H1 (cell line): Measurements from ENCODE around the gene MSTN. TPM values are rescaled to one million over a fixed set of nuclear protein-coding genes. Genes with fewer than 3 reads are reported as not detected.

Experiments used
- CTBP2 ChIP-seq: IDR thresholded peaks from 2 replicates; pipeline ENCODE4 v1.7.0; 2011; ENCODE audit warnings: borderline replicate concordance, mild to moderate bottlenecking, moderate library complexity, mixed read lengths, low read length; ENCODE audit not compliant: insufficient read depth, insufficient read length
- JUND ChIP-seq: IDR thresholded peaks from 2 replicates; pipeline ENCODE4 v1.6.1; 2011; ENCODE audit warnings: mild to moderate bottlenecking, improper control_type of control experiment, low read length
- TAF1 ChIP-seq: IDR thresholded peaks from 2 replicates; pipeline ENCODE4 v1.6.1; 2011; ENCODE audit warnings: mild to moderate bottlenecking, low read depth, low read length
- ZNF274 ChIP-seq: IDR thresholded peaks from 2 replicates; pipeline ENCODE4 v1.7.0; 2012; ENCODE audit warnings: low read length, borderline replicate concordance; ENCODE audit errors: extremely low read depth
- polyA plus RNA-seq, 7 experiments: library from polyadenylated mRNA; depleted of rRNA in 3 of 7; stranded (reverse) in 5 of 7; unstranded in 2 of 7; fragments of >200 nt in 5 of 7; fragments of 200-250 nt in 2 of 7; gene quantifications; 1 replicate in 5 of 7; 2 replicates in 1 of 7; 4 replicates in 1 of 7; pipeline versions ENCODE4 v1.2.1 to v1.2.3, GENCODE V29; 2011 to 2013; ENCODE audit warnings: missing spikeins in 2 of 7, mixed read lengths in 2 of 7
- total RNA-seq: library from RNA; stranded (reverse); fragmentation: NEBNext Ultra II Directional; extraction: Animal tissue kit (Norgen Biotek cat#: 25700); gene quantifications from 2 replicates; pipeline ENCODE4 v1.2.1, GENCODE V29; 2021
- TF ChIP-seq, protein P1 (sequence below): IDR thresholded peaks from 2 replicates; pipeline ENCODE4 v1.6.1; 2011; ENCODE audit warnings: low read length, improper control_type of control experiment
- TF ChIP-seq, protein P2 (sequence below): IDR thresholded peaks from 2 replicates; pipeline ENCODE4 v1.6.1; 2012; ENCODE audit warnings: inconsistent platforms

The MSTN gene
- total and polyA plus RNA-seq, 2 of the 8 experiments (the other 6 are each of a cell fraction or from before 2014, with no cell fraction given): not detected

DNA sequence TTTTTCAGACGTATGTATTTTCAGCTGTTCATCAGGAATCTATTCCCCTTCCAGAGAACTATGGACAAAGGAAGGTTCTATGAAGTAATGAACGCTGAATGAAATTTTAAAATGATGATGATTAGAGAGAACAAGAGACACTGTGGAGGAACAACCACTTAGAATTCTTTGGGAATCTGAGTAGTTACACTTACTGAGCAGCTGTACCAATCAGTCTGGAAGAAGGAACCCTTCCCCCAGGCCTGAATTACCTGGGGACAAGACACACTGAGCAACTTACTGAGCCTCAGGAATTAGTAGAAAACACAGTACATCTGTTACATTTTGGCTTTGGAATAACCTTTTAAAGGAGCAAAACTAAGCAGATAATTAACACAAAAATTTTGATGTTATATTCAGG lies 1.9 kb downstream of the MSTN start (continued):
- no peak for TF ChIP-seq CTBP2
- TF ChIP-seq, protein P1, sequence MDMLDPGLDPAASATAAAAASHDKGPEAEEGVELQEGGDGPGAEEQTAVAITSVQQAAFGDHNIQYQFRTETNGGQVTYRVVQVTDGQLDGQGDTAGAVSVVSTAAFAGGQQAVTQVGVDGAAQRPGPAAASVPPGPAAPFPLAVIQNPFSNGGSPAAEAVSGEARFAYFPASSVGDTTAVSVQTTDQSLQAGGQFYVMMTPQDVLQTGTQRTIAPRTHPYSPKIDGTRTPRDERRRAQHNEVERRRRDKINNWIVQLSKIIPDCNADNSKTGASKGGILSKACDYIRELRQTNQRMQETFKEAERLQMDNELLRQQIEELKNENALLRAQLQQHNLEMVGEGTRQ: no peak
- TF ChIP-seq JUND: no peak
- TF ChIP-seq ZNF274: no peak
- TF ChIP-seq, protein P2, sequence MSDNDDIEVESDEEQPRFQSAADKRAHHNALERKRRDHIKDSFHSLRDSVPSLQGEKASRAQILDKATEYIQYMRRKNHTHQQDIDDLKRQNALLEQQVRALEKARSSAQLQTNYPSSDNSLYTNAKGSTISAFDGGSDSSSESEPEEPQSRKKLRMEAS: no peak
- no peak for TF ChIP-seq TAF1
